EL (cell line): Measurements from ENCODE around the gene OTOGL.
"Not testable (repeated sequence)": the region's sequence is repeated elsewhere in the genome, so short reads cannot be mapped to it uniquely, and the experiment has no call there.

Source experiments
- DNase-seq: peaks from one replicate; pipeline ENCODE4 v3.0.0-alpha.2; 2016

The OTOGL gene

DNA sequence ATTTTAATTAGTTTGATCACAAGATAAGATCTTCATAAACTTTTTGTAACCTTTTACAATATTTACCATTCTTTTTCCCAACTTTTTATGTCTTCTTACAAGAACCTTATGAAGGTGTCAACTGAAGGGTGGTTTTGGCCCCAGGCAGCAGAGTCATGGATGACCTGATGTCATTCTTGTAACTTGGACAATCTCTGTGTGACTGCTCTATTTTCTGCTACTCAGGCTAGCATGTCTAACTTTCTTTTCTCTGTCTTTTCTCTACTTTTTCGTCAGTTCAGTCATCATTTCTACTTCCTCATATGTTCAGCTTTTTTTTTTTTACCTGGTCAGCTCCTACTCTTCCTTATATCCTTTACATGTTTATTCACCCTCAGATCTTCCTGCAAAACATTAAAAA, 194.0 kb downstream of the OTOGL start:
- DNase-seq: no peak

DNA sequence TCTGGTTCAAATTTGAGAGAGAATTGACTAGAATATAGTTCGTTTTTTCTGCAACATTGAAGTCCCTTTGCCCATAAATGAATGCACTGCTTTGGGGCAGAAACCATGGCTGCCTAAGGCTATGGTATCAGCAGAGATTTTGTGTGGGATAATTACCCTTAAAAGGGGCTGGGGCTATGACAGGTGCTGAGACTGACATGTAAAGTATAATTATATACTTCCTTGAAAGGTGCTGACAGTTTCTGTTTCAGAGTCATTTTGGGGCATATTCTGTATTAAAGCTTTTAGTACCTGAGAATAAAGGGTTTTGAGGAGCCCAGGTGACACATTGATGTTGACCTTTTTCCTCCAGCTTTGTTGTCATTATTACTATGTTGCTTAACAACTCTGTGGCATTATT, 194.4 kb downstream of the OTOGL start:
- no peak for DNase-seq

DNA sequence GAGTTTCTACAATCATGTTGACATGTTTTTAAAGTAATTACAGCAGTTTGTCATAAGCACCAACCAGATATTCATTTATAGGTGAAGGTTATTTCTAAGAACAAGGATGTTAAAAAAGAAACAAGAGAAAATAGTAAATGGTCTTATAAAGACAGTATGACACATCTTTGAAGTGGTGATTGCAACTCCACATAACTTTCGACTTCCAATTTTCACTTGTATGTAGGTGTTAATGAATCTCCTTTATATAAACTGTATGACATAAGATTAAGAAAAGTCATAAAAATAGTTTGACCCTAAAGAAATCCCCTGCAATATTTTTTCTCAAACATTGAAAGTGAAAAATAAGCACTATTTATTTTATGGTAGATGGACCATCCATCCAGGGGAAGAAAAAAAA, 199.9 kb downstream of the OTOGL start:
- DNase-seq: no peak

DNA sequence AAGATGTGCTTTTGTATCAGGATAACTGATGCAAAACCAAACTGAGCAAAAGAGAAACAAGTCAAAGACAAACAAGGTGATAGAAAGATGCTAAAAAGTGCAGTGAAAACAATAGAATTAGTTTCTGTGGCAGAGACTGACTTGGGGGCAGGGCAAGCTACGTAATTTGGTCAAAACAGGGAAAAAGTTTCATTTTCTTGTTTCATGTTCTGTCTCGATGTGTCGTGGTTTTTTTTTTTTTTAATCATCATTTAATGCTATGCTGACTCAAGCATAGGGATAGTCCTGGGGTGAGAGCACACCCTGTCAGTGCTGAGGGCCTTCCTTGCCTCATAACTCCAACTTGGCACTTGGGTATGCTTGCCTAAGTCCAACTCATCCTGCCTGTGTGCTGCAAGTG, 200.6 kb downstream of the OTOGL start:
- DNase-seq: peak; percentile 10

DNA sequence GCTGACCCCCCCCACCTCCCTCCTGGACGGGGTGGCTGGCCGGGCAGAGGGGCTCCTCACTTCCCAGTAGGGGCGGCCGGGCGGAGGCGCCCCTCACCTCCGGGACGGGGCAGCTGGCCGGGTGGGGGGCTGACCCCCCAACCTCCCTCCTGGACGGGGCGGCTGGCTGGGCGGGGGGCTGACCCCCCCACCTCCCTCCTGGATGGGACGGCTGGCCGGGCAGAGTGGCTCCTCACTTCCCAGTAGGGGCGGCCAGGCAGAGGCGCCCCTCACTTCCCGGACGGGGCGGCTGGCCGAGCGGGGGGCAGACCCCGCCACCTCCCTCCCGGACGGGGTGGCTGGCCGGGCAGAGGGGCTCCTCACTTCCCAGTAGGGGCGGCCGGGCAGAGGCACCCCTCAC, 208.1 kb downstream of the OTOGL start:
- DNase-seq: not testable (repeated sequence)

DNA sequence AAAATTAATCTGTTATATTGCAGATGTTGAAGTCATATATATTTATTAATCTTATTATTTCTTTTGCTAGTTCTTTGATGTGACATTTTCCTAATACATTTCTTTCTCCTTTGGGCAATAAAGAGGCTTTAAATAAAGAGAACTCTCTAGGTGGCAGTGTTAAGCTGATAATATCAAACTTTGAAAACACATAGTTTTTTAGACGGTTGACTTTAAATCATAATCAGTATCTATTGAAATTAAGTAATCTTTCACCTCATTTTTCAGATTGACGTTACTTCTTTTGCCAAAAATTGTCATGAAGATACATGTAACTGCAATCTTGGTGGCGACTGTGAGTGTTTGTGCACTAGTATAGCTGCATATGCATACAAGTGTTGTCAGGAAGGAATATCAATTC, 213.9 kb downstream of the OTOGL start:
- DNase-seq: peak; percentile 6

DNA sequence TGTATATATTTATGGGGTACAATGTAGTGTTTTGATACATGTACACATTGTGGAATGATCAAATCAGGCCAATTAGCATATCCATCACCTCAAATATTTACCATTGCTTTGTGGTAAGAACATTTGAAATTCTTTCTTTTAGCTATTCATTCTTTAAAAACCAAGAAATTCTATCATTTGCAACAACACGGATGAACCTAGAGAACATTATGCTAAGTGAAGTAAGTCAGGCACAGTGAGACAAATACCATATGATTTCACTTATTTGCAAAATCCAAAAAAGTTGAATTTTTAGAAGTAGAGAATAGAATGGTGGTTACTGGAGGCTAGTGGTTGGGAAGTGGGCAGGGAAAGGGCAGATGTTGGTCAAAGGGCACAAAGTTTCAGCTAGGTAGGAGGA, 215.4 kb downstream of the OTOGL start:
- DNase-seq: no peak

DNA sequence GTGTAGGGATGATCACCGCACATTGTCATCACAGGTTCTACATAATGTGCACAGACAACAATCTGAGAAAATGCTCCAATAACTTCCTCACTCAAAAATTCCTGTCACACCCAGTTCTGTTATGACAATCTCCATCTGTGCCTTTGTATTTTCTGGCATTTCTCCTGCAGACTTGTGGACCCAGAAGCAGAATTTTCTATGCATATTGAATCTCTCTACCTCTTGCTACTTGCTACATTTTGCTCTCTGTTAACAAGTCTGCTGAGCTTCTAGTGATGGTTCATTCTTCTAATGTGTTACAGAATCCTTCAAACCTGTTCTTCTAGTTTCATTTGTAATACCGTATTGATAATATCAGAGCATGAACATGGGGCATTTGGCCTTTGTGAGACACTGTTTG, 216.9 kb downstream of the OTOGL start:
- no peak for DNase-seq

DNA sequence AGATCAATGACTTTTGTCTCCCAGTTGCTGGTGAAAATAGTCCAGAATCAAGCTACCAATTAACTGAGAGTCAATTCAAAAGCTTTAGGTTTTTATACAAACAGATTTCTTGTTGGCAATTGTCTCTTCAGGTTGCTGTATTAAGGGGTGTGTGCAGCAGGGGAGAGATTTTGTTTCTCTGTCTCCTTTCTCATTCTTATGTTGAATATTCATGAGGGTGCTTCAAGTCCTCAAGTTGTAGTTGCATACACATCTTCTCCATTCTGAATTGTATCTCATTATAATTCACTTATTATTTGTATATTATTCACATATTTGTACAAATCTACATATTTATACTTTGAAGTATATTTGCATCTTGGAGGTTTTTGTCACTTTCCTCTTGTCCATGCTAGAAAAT, 218.0 kb downstream of the OTOGL start:
- DNase-seq: no peak

DNA sequence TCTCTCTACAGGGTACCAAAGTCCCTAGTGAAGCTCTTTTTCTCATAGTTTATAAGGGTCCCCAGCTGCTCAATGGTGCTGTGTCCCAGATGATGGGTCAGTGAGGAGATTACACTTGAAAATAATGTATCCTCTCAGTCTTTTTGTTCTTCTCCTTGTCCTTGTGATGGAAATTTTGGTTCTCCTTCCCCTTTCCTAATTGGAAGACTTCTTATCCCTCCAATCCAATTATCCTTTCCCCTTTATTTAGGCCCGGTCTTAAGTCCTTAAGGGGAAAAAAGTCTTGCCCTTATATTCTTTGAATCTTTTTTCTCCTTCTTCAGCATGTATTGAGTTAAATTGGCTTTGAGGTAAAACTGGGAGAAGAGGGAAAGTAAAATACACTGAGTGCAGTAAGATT, 218.6 kb downstream of the OTOGL start:
- DNase-seq: no peak

DNA sequence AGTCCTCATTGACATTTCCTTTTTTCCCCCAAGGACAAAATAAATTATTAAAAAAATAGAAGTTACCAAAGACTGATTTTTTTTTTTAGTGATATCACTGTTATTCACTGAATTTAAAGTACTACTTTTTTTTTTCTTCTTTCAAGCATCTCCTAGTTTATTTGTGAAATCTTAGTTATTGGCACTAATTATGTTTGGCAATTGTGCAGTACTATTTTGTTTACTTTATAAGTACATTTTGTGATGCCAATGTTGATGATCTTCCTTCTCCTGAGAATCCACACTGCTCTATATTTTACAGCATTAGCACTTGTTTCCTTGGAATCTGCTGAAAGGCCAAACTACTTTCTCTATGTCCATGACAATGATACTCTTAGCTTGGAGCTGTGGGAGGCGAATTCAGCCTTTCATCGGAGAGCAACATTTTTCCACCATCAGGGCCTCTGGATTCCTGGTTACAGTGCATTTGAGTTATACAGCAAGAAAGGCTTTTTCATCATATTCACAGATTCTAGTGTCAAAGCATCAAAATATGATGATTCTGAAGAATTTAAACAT, 220.9 kb downstream of the OTOGL start:
- no peak for DNase-seq

DNA sequence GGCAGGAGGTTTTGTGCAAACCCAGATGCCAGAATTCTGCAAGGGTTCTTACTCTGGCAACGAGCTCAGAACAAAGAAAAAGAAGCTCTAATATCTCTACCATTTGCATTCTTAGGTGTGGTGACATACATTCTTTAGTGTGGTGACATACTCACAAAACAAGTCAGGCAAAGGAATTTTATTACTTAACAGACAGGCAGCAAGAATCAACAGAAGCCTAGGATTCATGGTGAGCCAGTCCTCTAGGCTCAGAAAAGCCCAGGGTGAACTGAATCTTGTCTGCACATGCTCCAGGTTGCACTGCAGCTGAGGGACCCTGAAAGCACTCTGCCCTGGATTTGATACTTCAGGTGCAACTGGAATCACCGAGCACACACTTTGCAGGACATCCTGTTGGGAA, 222.3 kb downstream of the OTOGL start:
- DNase-seq: peak; percentile 30

DNA sequence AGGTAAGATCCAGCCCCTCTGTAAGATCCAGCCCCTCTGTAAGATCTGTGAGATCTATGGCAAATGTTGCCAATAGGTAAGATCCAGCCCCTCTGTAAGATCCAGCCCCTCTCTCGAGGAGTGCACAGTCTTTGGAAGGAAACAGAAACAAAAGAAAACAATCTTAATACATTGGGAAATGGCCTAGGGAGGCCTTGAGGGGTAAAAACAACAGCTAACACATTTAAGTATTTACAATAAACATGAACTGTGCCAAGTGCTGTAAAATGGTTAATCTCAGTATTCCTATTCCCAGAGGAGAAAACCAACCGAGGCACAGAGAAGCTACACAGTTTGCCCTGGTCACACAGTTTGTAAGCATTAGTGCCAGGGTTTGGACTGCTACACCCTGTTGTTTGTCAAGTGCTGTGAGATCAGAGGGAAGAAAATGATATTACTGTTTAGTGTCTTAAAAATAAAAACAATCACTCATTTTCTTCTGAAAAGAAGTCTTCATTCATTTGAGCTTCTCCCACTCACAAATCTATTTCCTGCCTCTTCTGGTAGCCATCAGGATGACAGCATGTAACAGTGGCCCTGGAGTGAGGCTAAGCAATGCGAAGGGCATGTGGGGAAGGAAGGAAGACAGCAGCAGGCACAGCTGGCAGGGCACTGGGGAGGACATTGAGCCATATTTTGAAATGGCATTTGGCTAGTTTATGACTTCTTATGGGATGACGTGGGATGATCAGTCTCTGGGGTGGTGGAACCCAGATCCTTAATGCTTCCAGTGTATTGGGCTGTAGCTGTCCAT, 226.0 kb downstream of the OTOGL start:
- peak; percentile 13 for DNase-seq

DNA sequence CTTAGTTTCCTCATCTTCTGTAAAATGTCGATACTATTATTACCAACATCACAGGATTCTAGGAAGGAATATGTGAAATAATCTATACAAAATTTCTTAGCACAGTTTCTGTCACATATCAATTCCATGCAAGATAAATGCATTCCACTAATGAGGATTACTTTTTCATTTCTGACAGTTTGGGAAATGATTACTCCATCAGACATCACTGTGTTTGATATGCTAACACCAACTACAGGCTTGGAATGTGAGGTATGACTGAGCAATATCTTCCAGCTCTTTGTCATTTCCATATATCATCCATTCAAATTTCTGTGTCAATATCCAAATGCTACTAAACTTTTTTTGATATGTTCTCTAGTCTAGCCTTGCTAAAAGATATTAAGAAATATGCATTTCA, 233.5 kb downstream of the OTOGL start:
- DNase-seq: no peak

DNA sequence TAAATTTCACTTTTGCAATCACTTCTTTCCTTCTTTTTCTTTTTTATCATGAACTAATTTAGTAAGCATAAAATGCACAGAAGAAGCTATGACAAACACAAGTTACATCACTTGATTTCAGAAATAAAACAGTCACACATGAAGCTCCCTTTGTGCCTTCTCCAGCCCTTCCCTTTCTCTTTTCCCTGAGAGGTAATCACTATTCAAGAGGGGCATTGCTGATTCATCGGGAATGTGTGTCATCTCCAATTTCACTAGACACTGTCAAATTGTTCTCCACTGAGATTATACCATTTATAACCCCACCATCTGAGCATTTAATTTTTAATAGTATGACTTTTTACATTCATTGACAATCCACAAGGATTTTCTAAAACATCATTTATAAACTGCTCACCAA, 253.1 kb downstream of the OTOGL start:
- DNase-seq: peak; percentile 33

DNA sequence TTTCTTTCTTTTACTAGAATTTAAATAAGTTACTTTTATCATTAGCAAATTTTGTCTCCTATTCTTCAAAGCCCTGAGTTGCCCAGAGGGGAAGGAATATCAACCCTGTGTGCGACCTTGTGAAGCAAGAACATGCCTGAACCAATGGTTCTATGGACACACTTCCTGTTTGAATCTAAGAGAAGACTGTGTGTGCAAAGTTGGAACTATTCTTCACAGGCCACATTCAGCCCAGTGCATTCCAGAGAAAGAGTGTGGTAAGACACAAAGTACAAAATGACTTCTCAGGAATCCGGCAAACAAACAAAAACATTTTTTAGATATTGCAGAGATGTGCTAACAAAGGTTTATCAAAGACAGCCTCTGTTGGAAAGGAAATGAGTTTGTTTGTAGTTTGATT, 253.9 kb downstream of the OTOGL start:
- peak; percentile 25 for DNase-seq

DNA sequence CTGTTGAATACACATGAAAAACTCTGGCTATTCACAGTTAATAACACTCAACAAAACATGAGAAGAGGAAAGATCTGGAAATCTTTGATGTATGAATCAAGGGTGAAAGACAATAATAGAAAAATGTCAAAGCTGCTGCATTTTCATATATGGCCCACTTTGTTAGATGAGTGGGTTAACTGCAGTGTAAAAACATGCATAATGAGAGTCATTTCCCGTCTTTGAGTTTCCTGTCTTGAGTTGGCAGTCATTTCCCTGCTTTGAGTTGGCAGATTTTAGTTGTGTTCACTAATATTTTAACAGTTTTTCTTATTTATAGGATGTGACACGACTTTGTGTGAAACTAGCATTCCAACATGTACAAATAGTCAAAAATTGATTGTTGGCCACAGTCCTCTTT, 256.8 kb downstream of the OTOGL start:
- DNase-seq: no peak

DNA sequence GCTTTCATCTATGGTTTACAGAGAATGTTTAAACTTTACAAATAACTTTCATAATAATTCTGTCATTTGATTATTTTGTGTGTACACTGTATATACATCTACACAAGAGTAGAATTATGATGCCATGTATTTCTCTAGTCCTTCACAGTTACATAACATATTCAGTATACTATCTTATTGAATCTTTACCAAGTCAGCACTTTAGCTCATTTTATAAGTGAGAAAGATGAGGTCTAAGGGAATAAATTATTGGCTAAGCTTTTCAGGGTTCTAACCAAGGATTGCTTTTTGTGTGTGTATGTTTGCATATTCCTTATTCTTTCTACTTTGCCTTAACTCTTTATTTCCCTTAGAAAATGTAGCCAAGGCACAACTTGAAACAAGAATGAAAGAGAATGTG, 260.4 kb downstream of the OTOGL start:
- no peak for DNase-seq

DNA sequence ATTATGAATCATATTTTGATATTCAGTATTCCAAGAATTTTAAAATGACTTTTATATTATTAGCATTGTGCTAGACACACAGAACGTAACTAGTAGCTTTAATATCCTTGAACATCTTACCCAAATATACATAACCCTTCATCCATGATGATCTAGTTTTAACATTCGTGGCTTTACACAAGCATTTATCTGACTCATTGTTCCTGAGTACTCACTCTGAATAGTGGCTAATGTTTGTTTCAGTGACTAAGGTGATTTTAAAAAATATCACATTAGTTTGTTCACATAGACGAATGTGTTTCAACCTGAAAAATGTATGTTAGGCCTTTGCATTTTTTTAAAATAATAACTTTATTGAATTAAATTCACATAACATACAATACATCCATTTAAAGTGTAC, 264.7 kb downstream of the OTOGL start:
- no peak for DNase-seq

DNA sequence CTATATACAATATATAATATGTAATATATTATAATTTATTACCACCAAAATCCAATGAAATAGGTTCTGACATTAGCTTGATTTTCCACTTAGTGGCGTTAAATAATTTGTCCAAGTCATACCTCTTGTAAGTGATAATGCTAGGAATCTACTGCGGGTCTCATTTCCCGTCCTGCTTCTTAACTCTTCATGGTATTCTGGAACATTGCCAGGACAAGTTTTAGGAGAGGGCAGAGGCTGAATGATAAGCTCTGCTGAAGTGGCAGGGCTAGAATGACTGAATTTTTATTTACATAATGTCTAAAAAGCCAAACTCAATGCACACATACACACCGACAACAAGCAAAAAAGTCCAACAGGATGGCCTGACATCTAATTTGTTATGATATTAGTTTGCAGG, 274.3 kb downstream of the OTOGL start:
- DNase-seq: no peak

DNA sequence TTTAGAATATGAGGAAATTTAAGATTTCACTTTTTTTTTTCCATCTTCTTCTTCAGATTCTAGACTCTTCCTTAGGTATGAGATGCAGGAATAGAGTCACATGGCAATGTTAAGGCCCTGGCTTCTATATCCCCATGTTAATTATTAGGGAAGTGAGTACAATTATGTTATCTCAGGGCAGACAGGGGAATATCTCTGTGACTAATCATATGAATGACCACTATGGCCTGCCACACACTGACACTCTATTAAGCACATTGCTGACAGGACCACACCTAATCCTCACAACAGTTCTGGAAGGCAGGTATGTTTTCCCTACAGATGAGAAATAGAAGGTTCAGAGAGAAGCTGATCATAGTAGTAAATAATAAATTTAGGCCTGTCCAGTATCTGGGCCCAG, 275.3 kb downstream of the OTOGL start:
- no peak for DNase-seq

DNA sequence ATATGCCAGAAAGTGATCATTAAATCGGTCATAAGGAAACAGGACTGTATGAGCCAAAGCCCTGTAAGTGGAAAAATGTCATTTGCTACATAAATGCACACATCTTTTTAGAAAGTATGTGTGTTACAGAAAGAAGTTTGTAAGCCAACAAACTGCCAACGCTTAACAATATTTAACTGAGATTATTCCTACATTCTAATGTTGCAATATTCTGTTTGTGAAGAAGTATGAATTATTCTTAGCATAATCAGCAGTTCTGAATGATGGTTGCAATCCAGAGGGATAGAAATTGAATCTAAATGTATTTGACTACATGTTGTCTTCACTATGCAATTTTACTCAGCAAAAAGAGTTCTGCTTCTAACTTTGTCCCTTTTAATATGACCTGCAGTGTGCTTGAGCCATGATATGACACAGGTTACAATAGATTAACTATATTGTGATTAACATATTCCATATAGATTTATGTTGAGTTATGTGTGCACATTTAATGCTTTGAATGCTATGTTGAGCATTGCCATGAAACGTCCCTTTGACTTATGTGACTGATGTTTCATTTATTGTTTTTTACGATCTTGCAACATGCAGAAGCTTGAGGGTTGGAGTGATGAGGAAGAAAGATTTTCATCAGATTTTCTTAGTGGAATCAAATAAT, 277.9 kb downstream of the OTOGL start:
- no peak for DNase-seq

DNA sequence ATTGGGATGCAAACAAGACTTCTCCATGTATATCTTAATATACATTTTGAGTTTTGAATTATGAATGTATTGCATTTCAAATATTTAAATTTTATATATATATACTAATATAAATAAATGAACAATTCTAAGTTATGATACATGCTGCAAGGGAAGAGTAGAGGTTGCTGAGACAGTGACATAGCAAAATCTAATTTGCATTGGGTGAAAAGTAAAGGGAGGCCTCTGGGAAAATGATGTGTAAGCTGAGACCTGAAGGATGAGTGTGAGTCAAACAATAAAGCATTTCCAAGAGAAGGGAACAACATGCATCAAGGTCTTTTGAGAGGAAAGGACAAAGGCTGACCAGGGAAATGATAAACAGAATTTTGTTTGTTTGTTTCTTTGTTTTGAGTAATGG, 281.8 kb downstream of the OTOGL start:
- no peak for DNase-seq

DNA sequence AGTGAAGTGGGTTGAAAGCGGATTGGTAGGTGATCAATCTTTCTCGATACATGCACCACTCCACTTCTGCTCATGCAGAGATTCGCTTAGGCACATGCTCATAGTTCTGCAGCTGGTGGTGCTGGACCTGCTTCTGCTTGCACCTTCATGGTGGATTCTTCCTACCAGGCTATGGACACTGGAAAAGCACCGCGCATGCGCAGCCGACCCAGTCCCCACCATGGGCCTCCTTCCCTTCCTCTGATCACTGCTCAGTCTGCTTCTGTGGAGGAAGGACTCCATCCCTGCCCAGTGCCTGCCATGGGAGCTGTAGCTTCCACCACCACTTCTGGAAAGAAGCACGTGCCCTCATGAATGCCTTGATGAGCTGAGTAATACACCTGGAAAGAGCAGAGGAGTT, 282.9 kb downstream of the OTOGL start:
- no peak for DNase-seq

DNA sequence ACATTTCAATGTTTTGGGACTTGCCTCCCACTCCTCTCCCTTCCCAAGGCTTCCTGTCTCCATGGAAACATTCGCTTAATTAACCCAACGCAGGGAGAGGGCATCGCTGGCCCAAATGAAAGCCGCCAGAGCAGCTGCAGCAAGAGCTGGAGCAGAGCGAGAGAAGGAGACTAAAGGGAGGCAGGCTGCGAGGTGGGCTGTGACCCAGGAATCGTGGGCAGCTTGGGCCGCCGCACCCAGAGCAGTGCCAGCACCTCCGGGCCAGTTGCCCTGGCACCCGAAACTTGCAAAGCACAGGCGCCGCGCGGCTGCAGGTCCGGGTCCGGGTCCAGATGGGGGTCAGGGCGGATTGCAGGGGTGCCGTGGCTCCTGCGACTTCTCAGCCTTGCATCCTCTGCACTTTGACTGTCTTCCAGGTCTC, 301.2 kb downstream of the OTOGL start:
- peak; percentile 9 for DNase-seq
